Measurements from ENCODE around the gene ABHD15. TPM values are rescaled to one million over a fixed set of nuclear protein-coding genes. Genes with fewer than 3 reads are reported as not detected.
A peak's percentile ranks its signal among the peaks of the same experiment; 100 is the strongest.
"Not testable (repeated sequence)": the region's sequence is repeated elsewhere in the genome, so short reads cannot be mapped to it uniquely, and the experiment has no call there.

The ABHD15 gene
- total RNA-seq, 4 donors from 2014 or later = 7.2 to 11.0 (median 7.9) TPM

DNA sequence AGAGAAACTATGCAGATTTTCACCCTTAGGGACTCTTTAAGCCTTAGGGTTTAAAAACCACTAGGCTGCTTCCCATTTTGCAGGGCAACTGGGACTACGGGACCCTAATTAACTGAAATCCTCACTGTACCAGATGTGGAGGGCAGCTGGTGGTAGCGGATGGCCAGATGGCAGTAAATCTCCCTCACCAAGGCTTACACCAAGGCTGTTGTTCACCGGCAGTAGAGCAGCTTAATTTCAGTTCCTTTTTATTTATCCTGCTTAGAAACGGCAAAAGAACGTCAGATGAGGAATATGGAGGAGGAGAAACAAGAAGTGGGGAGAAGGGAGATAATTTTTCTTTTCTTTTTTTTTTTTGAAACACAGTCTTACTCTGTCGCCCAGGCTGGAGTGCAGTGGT is 6.5 kb downstream of the ABHD15 start:
- TF ChIP-seq POLR2A (IDR thresholded peaks at IDR 0.05) (no peak), POLR2AphosphoS5 (IDR thresholded peaks at IDR 0.05) (no peak), EP300 (IDR thresholded peaks at IDR 0.05) (no peak)
- TF ChIP-seq, protein P1, sequence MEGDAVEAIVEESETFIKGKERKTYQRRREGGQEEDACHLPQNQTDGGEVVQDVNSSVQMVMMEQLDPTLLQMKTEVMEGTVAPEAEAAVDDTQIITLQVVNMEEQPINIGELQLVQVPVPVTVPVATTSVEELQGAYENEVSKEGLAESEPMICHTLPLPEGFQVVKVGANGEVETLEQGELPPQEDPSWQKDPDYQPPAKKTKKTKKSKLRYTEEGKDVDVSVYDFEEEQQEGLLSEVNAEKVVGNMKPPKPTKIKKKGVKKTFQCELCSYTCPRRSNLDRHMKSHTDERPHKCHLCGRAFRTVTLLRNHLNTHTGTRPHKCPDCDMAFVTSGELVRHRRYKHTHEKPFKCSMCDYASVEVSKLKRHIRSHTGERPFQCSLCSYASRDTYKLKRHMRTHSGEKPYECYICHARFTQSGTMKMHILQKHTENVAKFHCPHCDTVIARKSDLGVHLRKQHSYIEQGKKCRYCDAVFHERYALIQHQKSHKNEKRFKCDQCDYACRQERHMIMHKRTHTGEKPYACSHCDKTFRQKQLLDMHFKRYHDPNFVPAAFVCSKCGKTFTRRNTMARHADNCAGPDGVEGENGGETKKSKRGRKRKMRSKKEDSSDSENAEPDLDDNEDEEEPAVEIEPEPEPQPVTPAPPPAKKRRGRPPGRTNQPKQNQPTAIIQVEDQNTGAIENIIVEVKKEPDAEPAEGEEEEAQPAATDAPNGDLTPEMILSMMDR (IDR thresholded peaks at IDR 0.05) = no peak
- no peaks in the 10 kb centered on the region for H3K27me3 ChIP-seq
- no peak overlapping the region for H3K4me3 ChIP-seq
- peaks cover 7% of the 10 kb centered on the region for H3K36me3 ChIP-seq
- H3K9me3 ChIP-seq = no peaks in the 10 kb centered on the region
- H3K4me1 ChIP-seq = peaks cover 10% of the 10 kb centered on the region
- no peak overlapping the region for H3K27ac ChIP-seq
- WGBS = 82% methylated on average over 6 of the region's 6 CpGs
- peak in 1 of 2 donors; percentile 17 for DNase-seq (ENCODE audit: low spot score in 2 of 2)

DNA sequence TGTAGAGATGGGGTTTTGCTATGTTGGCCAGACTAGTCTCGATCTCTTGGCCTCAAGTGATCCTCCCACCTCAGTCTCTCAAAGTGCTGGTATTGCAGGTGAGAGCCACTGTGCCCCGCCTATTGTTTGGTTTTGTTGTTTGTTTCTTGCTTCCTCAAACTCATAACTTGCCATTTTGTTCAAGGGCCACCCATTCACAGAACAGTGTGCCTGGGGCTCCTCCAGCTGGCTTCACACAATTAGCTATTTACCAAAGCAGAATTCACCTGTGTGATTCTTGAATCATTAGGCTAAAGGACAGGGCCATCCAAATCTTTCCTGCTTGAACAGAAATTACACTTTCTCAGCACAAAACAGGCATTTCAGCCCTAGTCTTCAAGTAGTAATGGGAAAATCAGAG is 7.2 kb downstream of the ABHD15 start:
- Histone ChIP-seq H3K9me3 (no peaks in the 10 kb centered on the region), H3K27me3 (no peaks in the 10 kb centered on the region), H3K36me3 (peaks cover 7% of the 10 kb centered on the region), H3K4me3 (no peak overlapping the region), H3K27ac (no peak overlapping the region), H3K4me1 (peaks cover 5% of the 10 kb centered on the region)
- 84% methylated on average over 2 of the region's 2 CpGs for WGBS
- TF ChIP-seq POLR2A (IDR thresholded peaks at IDR 0.05) = no peak
- no peak for TF ChIP-seq POLR2AphosphoS5 (IDR thresholded peaks at IDR 0.05)
- TF ChIP-seq EP300 (IDR thresholded peaks at IDR 0.05) = no peak
- TF ChIP-seq, protein P1 (IDR thresholded peaks at IDR 0.05) = no peak
- peak in 1 of 2 donors; percentile 44 for DNase-seq (ENCODE audit: low spot score in 2 of 2)

DNA sequence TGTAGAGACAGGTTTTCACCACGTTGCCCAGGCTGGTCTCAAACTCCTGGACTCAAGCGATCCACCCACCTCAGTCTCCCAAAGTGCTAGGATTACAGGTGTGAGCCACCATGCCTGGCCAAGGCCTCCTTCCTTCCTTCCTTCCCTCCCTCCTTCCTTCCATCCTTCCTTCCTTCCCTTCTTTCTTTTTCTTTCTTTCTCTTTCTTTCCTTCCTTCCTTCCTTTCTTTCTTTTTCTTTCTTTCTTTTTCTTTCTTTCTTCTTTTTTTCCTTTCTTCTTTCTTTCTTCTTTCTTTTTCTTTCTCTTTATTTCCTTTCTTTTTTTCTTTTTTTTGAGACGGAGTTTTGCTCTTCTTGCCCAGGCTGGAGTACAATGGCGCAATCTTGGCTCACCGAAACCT is 8.7 kb downstream of the ABHD15 start:
- 91% methylated on average over 5 of the region's 5 CpGs for WGBS
- H3K4me1 ChIP-seq = not testable (repeated sequence)

DNA sequence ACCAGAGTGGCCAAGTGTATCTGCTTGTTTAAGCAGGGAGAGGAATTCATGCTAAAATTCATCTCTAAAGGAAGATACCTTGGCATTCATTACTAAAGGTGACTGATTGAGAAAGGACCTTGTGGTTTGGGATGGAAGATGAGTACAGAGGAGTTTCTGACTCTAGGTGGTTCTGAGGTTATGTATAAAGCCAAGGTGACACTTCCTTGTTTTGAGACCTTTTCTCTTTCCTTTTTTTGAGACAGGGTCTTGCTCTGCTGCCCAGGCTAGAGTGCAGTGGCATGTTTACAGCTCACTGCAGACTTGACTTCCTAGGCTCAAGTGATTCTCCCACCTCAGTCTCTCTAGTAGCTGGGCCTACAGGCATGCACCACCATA is 9.1 kb downstream of the ABHD15 start:
- H3K4me1 ChIP-seq = peaks cover 5% of the 10 kb centered on the region
- no peak overlapping the region for H3K27ac ChIP-seq
- no peaks in the 10 kb centered on the region for H3K27me3 ChIP-seq
- peaks cover 7% of the 10 kb centered on the region for H3K36me3 ChIP-seq
- DNase-seq (ENCODE audit: low spot score in 2 of 2) = no peak
- TF ChIP-seq, protein P1 (IDR thresholded peaks at IDR 0.05) = no peak
- no peak for TF ChIP-seq POLR2A (IDR thresholded peaks at IDR 0.05)
- TF ChIP-seq POLR2AphosphoS5 (IDR thresholded peaks at IDR 0.05) = no peak
- no peak for TF ChIP-seq EP300 (IDR thresholded peaks at IDR 0.05)
- no peak overlapping the region for H3K4me3 ChIP-seq
- H3K9me3 ChIP-seq = no peaks in the 10 kb centered on the region

More for the DNA sequence above, 8.7 kb downstream of the ABHD15 start:
- H3K27me3 ChIP-seq; H3K9me3 ChIP-seq; DNase-seq (ENCODE audit: low spot score in 2 of 2); H3K27ac ChIP-seq; H3K36me3 ChIP-seq; H3K4me3 ChIP-seq: not testable (repeated sequence)

DNA sequence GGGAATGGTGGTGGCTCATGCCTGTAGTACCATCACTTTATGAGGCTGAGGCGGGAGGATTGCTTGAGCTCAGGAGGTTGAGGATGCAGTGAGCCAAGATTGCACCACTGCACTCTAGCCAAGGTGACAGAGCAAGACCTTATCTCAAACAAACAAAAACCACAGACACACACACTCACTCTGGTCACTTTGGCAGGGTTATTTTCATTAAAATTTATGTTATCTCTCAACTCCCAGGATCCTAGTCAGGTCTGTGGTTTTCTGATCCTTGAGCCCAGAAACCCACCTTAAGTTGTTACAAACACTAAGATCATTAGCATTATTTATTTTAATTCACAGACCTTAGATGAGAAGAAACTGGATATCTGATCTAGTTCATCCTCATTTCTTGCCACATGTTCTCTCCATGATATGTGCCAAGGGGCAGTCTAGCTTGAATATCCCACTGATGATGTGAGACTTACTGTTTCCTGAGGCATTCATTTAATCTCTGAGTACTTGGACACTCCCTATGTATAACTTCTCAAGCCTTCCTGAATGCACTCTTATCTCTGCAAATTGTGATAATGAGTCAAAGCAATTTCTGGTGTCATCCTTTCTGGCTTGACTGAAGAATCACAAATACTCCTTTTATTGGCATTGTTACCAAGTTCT is 9.6 kb downstream of the ABHD15 start:
- TF ChIP-seq POLR2A (IDR thresholded peaks at IDR 0.05) = no peak
- TF ChIP-seq EP300 (IDR thresholded peaks at IDR 0.05) = no peak
- no peak for TF ChIP-seq POLR2AphosphoS5 (IDR thresholded peaks at IDR 0.05)
- TF ChIP-seq, protein P1 (IDR thresholded peaks at IDR 0.05) = no peak
- Histone ChIP-seq H3K27ac (no peak overlapping the region), H3K36me3 (peaks cover 6% of the 10 kb centered on the region), H3K4me3 (no peak overlapping the region), H3K27me3 (no peaks in the 10 kb centered on the region), H3K9me3 (no peaks in the 10 kb centered on the region), H3K4me1 (peaks cover 5% of the 10 kb centered on the region)
- no peak for DNase-seq (ENCODE audit: low spot score in 2 of 2)
- 100% methylated on average over 1 of the region's 1 CpG for WGBS

DNA sequence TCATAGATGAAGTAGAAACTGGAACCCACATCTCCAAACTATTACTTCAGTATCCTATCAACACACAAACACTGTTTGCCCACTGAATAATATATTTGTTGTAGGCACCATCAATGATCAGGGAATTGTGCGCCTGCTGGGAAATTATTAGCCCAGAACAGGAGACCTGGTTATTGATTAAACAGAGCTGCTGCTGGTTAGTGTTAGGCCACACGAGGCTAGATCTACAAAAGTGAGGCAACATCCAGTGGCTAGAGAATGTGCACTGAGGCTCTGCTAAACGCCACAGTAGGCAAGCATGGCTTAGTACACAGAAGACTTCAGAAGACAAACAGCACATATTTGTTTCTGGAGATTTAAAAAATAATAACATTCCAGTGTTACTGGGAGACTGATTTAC is 11.0 kb downstream of the ABHD15 start:
- H3K9me3 ChIP-seq = no peaks in the 10 kb centered on the region
- 76% methylated on average over 3 of the region's 3 CpGs for WGBS
- no peak for DNase-seq (ENCODE audit: low spot score in 2 of 2)
- no peaks in the 10 kb centered on the region for H3K36me3 ChIP-seq
- H3K27ac ChIP-seq = no peak overlapping the region
- no peaks in the 10 kb centered on the region for H3K4me1 ChIP-seq
- TF ChIP-seq, protein P1 (IDR thresholded peaks at IDR 0.05) = no peak
- TF ChIP-seq POLR2AphosphoS5 (IDR thresholded peaks at IDR 0.05) (no peak), EP300 (IDR thresholded peaks at IDR 0.05) (no peak), POLR2A (IDR thresholded peaks at IDR 0.05) (no peak)
- no peaks in the 10 kb centered on the region for H3K27me3 ChIP-seq
- no peak overlapping the region for H3K4me3 ChIP-seq
